Epithelial cell of proximal tubule (primary cell): ENCODE data around the gene DQX1. TPM values are rescaled to one million over a fixed set of nuclear protein-coding genes. Genes with fewer than 3 reads are reported as not detected.

ENCODE experiments used
- DNase-seq: peaks from one replicate; pipeline ENCODE4 v3.0.0-alpha.2; 2011; ENCODE audit warnings: low read depth
- H3K4me3 ChIP-seq: 2 replicates; pipeline ENCODE4 v1.5.1; 2011; ENCODE audit warnings: low read depth, mild to moderate bottlenecking, low read length
- total RNA-seq: library from RNA; depleted of rRNA; stranded (reverse); fragments of >200 nt; gene quantifications from 2 replicates; pipeline ENCODE4 v1.2.3, GENCODE V29; 2015
- TF ChIP-seq, protein P1 (sequence below): conservative IDR thresholded peaks from 2 replicates; pipeline ENCODE4 v1.5.1; 2012; ENCODE audit warnings: low read depth, mild to moderate bottlenecking, low read length

DQX1 gene
- total RNA-seq, 1 donor from 2014 or later = not detected

- peak overlapping the region; percentile 94 for H3K4me3 ChIP-seq
- TF ChIP-seq, protein P1, sequence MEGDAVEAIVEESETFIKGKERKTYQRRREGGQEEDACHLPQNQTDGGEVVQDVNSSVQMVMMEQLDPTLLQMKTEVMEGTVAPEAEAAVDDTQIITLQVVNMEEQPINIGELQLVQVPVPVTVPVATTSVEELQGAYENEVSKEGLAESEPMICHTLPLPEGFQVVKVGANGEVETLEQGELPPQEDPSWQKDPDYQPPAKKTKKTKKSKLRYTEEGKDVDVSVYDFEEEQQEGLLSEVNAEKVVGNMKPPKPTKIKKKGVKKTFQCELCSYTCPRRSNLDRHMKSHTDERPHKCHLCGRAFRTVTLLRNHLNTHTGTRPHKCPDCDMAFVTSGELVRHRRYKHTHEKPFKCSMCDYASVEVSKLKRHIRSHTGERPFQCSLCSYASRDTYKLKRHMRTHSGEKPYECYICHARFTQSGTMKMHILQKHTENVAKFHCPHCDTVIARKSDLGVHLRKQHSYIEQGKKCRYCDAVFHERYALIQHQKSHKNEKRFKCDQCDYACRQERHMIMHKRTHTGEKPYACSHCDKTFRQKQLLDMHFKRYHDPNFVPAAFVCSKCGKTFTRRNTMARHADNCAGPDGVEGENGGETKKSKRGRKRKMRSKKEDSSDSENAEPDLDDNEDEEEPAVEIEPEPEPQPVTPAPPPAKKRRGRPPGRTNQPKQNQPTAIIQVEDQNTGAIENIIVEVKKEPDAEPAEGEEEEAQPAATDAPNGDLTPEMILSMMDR = peak; percentile 30
- no peak for DNase-seq
Observed at GRCh38 chr2:74502720-74503505, 23.1 kb downstream of the DQX1 start.

GRCh38 chr2:74502147-74502719, 23.8 kb downstream of the DQX1 start:
- no peak for DNase-seq
- peak overlapping the region; percentile 94 for H3K4me3 ChIP-seq
- TF ChIP-seq, protein P1 = no peak

- DNase-seq = no peak
- TF ChIP-seq, protein P1 = no peak
- H3K4me3 ChIP-seq = peak overlapping the region; percentile 94
Observed at GRCh38 chr2:74501335-74502071, 24.5 kb downstream of the DQX1 start.

DNA sequence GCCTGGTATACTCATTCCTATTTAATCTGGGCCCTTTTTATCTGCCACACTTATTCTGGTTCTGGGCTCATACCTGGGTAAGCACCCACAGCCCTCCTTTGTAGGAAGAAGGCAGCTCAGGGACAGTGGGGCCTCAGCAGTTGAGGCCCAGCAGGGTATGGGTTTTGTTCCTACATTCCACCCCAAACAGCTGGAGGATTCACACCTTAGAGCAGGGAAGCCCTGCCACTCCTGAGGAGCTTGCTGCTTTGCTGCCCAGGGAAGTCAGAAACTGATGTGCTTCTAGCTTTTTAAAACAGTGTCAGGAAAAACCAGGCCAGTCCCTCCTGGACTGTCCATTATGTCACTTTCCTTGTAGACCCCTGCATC, 25.5 kb downstream of the DQX1 start:
- no peak for DNase-seq
- H3K4me3 ChIP-seq = no peak overlapping the region
- TF ChIP-seq, protein P1 = no peak

GRCh38 chr2:74499940-74500577, 26.0 kb downstream of the DQX1 start:
- TF ChIP-seq, protein P1 = no peak
- no peak for DNase-seq
- H3K4me3 ChIP-seq = peak overlapping the region; percentile 47

GRCh38 chr2:74499267-74499939, 26.6 kb downstream of the DQX1 start, which contains the start of gene LBX2:
Gene LBX2 (minus strand): TSS chr2:74499603. CDS start chr2:74499537, 66 bp downstream.
- TF ChIP-seq, protein P1 = no peak

More at GRCh38 chr2:74499267-74499939, 26.6 kb downstream of the DQX1 start, which contains the start of gene LBX2:
- DNase-seq = no peak
- peak within 1 kb of the TSS; percentile 47 for H3K4me3 ChIP-seq
